ENCODE results near the gene SUGP2. TPM values are rescaled to one million over a fixed set of nuclear protein-coding genes. Genes with fewer than 3 reads are reported as not detected.
"Not testable (repeated sequence)": the region's sequence is repeated elsewhere in the genome, so short reads cannot be mapped to it uniquely, and the experiment has no call there.

SUGP2 gene
- total and polyA plus RNA-seq, 9 donors: 27.0 to 81.9 (median 53.7) TPM

DNA sequence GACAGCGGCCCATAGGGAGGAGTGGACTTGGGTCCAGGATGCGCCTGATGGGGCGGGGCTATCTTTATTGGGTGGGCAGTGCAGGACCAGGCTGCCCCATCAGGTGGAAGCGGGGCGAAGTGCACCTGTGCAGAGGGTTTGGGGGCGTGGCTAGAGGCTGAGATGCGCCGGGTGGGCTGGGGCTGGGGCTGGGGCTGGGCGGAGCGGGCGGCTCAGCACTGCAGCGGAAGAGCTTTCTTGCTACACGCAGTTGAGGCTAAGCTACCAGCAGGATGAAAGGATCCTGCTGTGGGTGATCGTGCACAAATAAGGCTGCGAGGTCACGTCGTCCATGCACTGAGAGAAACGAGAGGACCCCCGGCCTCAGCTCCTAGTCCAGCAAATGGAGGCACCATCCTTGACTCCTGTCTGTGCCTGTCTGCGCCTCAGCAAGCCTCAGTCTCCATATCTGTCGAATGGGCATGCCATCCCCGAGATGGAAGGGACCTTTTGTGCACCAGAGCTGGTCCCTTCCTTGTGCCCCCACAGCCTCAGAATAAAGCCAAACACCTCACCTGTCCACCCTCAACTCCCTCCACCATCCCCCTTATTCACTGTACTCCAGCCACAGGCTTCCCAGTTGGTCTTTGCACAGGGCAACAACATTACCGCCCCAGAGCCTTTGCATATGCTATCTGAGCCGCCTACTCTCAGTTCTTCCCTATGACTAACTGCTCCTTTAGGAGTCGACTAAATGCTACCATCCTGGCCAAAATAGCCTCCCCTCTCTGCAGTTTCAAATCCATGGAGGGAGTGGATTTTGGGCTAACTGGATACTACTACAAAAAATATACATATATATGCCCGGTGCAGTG, 71.3 kb downstream of the SUGP2 start:
- no peak for TF ChIP-seq EP300 (IDR thresholded peaks at IDR 0.05)
- TF ChIP-seq, protein P1, sequence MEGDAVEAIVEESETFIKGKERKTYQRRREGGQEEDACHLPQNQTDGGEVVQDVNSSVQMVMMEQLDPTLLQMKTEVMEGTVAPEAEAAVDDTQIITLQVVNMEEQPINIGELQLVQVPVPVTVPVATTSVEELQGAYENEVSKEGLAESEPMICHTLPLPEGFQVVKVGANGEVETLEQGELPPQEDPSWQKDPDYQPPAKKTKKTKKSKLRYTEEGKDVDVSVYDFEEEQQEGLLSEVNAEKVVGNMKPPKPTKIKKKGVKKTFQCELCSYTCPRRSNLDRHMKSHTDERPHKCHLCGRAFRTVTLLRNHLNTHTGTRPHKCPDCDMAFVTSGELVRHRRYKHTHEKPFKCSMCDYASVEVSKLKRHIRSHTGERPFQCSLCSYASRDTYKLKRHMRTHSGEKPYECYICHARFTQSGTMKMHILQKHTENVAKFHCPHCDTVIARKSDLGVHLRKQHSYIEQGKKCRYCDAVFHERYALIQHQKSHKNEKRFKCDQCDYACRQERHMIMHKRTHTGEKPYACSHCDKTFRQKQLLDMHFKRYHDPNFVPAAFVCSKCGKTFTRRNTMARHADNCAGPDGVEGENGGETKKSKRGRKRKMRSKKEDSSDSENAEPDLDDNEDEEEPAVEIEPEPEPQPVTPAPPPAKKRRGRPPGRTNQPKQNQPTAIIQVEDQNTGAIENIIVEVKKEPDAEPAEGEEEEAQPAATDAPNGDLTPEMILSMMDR (IDR thresholded peaks at IDR 0.05): no peak
- no peak for TF ChIP-seq POLR2A (IDR thresholded peaks at IDR 0.05)
- Histone ChIP-seq H3K9me3 (no peaks in the 10 kb centered on the region), H3K27ac (no peak overlapping the region), H3K4me1 (ENCODE audit: insufficient read depth) (no peaks in the 10 kb centered on the region), H3K4me3 (no peak overlapping the region), H3K27me3 (no peaks in the 10 kb centered on the region), H3K36me3 (no peaks in the 10 kb centered on the region)
- 20 to 28% (median 21%) methylated on average over 20 to 26 of the region's 26 CpGs for WGBS, 3 donors
- DNase-seq: no peak
- intact Hi-C loops (cut with DNase I): no loop called here

DNA sequence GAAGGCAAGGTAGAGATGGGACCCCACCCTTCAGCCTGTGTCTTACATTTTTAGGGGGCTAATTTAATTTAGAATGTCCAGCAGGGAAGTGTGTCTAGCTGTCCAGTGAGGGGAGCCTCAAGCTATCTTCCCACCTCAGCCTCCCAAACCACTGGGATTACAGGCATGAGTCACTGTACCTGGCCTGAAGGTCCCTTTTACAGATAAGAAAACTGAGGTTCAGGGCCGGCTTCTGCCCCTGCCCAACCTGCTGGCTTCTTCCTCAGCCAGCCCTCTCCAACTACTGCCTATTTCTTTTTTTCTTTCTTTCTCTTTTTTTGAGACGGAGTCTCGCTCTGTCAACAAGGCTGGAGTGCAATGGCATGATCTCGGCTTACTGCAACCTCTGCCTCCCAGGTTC, 72.9 kb downstream of the SUGP2 start:
- WGBS, 3 donors: 77 to 90% (median 82%) methylated on average over 4 of the region's 4 CpGs
- DNase-seq: no peak
- H3K4me3 ChIP-seq: no peak overlapping the region
- TF ChIP-seq, protein P1 (IDR thresholded peaks at IDR 0.05): no peak
- TF ChIP-seq POLR2A (IDR thresholded peaks at IDR 0.05) (no peak), EP300 (IDR thresholded peaks at IDR 0.05) (no peak)
- H3K27ac ChIP-seq: no peak overlapping the region
- no peaks in the 10 kb centered on the region for H3K27me3 ChIP-seq
- no peaks in the 10 kb centered on the region for H3K36me3 ChIP-seq
- intact Hi-C loops (cut with DNase I): no loop called here
- no peaks in the 10 kb centered on the region for H3K9me3 ChIP-seq
- no peaks in the 10 kb centered on the region for H3K4me1 ChIP-seq (ENCODE audit: insufficient read depth)

DNA sequence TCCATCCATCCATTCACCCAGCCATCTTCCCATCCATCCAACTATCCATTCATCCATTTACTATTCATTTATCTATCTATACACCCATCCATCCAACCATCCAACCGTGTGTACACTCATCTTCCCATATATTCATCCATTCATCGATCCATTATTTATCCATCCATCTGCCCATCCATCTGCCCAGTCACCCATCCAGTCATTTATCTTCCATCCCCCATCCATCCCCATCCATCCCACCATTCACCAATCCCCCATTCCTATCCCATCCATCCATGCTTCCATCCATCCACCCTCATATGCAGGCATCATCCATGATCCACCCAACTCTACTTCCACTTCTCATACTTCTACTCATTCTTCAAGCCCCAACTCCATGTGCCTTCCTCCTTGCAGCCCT, 78.3 kb downstream of the SUGP2 start:
- TF ChIP-seq POLR2A (IDR thresholded peaks at IDR 0.05) (no peak), EP300 (IDR thresholded peaks at IDR 0.05) (no peak)
- TF ChIP-seq, protein P1 (IDR thresholded peaks at IDR 0.05): no peak
- WGBS, 3 donors: 85 to 96% (median 92%) methylated on average over 2 of the region's 2 CpGs

DNA sequence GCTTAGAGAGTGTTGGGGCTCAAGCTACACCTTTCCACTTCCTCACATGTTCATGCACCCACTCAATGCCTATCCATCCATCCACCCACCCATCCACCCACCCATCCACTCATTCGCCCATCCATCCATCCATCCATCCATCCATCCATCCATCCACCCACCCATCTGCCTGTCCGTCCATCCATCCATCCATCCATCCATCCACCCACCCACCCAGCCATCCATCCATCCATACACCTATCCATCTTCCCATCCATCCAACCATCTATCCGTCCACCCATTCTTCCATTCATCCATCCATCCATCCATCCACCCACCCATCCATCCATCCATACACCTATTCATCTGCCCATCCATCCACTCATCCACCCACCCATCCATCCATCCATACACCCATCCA, 79.2 kb downstream of the SUGP2 start:
- no peak for TF ChIP-seq EP300 (IDR thresholded peaks at IDR 0.05)
- no peak for TF ChIP-seq POLR2A (IDR thresholded peaks at IDR 0.05)
- TF ChIP-seq, protein P1 (IDR thresholded peaks at IDR 0.05): no peak
- H3K27ac ChIP-seq: no peak overlapping the region
- intact Hi-C loops (cut with DNase I): no loop called here
- WGBS, 3 donors: 84 to 90% (median 87%) methylated on average over 3 of the region's 3 CpGs
- no peak for DNase-seq
- no peaks in the 10 kb centered on the region for H3K9me3 ChIP-seq
- no peaks in the 10 kb centered on the region for H3K36me3 ChIP-seq
- H3K27me3 ChIP-seq: no peaks in the 10 kb centered on the region
- no peaks in the 10 kb centered on the region for H3K4me1 ChIP-seq (ENCODE audit: insufficient read depth)
- no peak overlapping the region for H3K4me3 ChIP-seq

More for the DNA sequence above, 78.3 kb downstream of the SUGP2 start:
- DNase-seq: no peak
- Histone ChIP-seq H3K36me3 (no peaks in the 10 kb centered on the region), H3K27me3 (no peaks in the 10 kb centered on the region), H3K4me3 (no peak overlapping the region), H3K9me3 (no peaks in the 10 kb centered on the region), H3K4me1 (ENCODE audit: insufficient read depth) (no peaks in the 10 kb centered on the region), H3K27ac (no peak overlapping the region)
- intact Hi-C loops (cut with DNase I): no loop called here

DNA sequence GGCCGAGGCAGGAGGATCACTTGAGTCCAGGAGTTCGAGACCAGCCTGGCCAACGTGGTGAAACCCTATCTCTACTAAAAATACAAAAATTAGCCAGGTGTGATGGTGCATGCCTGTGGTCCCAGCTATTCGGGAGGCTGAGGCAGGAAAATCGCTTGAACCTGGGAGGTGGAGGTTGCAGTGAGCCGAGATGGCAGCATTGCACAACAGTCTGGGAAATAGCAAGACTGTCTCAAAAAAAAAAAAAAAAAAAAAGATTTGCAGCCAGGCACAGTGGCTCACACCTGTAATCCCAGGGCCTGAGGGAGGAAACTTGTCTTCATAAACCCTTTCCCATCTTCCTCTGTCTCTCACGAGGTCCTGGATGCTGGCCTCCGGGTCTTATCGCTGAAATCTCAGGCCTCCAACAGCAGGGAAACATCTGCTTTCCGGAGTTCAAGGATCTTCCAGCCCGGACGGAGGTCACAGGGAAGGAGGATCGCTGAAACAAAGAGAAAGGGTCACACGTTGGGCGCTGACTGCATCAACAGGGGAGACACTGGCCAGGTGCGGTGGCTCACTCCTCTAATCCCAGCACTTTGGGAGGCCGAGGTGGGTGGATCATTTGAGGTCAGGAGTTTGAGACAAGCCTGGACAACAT, 80.8 kb downstream of the SUGP2 start:
- 29 to 43% (median 31%) methylated on average over 17 of the region's 17 CpGs for WGBS, 3 donors
- intact Hi-C loops (cut with DNase I): not testable (repeated sequence)

More for the DNA sequence above, 80.8 kb downstream of the SUGP2 start:
- not testable (repeated sequence) for DNase-seq; H3K4me3 ChIP-seq; H3K9me3 ChIP-seq; H3K27me3 ChIP-seq; H3K27ac ChIP-seq; H3K36me3 ChIP-seq; H3K4me1 ChIP-seq (ENCODE audit: insufficient read depth)
